CD4-positive, alpha-beta T cell treated with Interleukin-4 for 4 hours (primary cell): Measurements from ENCODE around the gene CRTAC1.

ENCODE experiments used
- DNase-seq: peaks from one replicate; pipeline ENCODE4 v3.0.0-alpha.2; 2020

Gene CRTAC1

DNA sequence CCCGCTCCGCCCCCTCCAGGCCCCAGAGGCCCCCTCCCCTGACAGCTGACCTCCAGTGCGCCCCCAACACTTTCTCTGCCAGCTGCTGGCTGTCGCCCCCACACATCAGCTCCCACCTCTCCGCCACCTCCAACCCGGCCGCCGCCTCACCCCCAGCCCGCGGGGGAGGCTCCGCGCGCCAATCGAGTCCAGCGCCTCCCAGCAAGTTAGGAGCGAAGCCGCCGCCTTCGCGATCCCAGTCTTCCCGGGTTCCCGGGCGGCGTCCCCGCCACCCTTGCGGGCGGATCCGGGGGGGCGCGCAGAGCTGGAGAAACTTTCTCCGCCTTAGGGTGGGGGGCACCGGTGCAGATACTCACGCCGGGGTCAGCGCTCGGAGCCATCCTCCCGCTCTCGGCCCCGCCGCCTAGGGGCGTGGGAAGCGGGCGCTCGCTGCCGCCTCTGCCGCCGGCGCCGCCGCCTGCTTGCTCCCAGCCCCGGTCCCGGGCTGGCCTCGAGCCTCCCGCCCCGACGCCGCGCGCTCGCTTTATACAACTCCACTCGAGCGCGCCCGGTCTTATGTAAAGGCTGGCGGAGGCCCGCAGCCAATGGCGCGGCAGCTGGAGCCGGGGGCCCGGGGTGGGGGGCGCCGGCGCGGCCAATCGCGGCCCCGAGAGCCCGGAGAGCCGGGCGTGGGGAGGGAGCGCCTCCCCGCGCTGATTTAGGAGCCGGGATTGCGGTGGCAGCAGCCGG, at the start of gene CRTAC1:
Gene CRTAC1, minus strand, starts transcription at position 529 of the 729 bp plus-strand sequence. Its CDS starts 149 bp downstream, at position 380.
- no peak for DNase-seq

DNA sequence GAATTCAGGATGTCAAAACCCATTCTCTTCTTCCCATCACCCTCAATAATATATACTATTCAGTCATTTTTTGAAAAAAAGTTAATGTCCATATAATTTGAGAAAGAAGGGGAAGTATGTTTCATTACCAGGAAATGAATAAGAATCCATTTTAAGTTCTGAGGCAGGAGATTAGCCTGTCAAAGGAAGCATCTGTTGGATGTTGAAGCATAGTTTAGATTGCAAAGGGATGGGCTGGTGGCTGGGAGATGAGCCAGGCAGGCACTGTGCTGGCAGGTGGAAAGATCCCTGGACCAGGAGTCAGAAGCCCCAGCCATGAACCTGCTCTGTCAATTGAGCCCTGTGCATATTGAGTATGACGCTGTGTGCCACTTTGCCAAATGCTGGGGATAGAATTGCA, 48.4 kb upstream of the CRTAC1 start:
- DNase-seq, result no peak

DNA sequence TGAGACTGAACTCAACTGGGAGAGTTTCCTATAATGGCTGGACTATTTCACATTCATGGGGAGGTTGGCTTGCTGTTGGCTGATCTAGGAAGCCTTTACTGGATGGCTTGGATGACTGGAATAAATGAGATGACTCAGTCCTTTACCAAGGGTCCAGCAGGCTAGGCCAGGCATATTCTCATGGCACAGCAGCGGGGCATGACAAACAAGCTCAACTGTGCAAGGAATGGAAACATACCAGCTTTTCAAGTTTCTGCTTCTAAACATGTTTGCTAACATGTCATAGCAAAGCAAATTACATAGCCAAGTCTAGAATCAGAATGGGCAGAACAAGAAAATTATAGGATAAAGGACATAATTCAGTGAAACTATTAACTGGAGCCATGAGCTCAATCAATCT, 46.8 kb upstream of the CRTAC1 start:
- no peak for DNase-seq

- DNase-seq, result no peak
These were observed 45.7 kb upstream of the CRTAC1 start for GRCh38 chr10:98076086-98076485.

DNA sequence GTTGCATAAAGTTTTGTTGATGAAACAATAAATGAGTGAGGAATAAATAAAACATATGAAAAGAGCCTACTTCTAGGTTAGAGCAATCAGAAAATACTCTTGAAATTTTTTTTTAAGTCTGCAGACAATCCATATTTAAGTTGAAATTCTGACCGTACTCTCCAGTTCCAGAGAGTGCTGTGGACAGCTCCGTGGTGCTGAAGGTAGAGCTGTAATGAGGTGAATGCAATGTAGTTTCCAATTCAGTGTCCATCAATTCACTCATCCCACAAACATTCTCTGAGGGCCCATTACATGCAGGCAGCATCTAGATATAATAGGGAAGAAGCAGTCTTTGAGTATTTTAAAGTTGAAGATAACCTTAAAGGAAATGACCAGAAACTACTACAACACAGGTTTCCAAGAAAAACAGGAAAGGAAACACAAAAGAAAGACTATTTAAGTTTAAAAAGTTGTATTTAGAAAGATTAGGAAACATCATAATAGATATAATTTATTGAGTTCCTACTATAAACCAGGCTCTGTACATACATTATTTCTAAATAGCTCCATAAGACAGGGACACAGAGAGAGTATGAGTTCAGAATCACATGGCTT, 44.0 kb upstream of the CRTAC1 start:
- DNase-seq, result no peak

- DNase-seq, result no peak
These were observed 36.7 kb upstream of the CRTAC1 start for GRCh38 chr10:98067165-98067564.

GRCh38 chr10:98063740-98064027, 33.3 kb upstream of the CRTAC1 start:
- DNase-seq, result no peak

DNA sequence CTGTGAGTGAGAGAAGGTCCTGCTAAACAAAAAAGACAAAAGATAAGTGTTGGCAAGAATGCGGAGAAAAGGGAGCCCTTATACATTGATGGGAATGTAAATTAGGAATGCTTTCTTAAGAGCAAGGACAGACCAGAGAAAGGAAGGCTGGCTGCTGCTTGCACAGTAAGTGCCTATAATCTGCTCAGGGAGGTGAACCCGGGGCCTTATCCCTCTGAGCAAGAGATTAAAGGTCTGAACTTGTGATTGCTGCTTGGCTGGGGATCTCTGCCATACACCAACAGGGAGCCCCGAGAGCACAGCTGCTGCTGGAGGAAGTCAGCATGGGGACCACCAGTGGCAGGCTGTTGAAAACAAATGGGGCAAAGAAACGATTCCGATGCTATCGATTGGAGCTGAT, 32.0 kb upstream of the CRTAC1 start:
- no peak for DNase-seq

- DNase-seq, result no peak
These were observed 29.7 kb upstream of the CRTAC1 start for GRCh38 chr10:98060079-98060478.

DNA sequence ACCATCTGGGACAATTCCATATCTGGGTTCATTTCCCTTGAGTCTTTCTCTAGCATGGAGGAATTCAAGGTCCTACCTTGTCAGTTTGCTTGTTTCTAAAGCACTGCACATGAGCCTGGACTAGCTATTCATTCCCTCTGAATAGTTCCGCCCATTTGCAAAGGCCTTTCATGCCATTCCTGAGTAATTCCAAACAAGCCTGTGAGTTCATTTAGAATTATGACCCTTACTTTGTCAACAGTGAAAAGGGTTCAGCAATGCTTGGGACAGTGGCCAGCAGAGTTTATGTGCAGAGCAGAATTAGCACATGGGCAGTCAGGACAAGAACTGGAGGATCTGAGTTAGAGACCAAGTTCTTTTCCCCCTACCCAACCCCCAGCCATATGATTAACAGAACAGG, 27.9 kb upstream of the CRTAC1 start:
- DNase-seq, result no peak

DNA sequence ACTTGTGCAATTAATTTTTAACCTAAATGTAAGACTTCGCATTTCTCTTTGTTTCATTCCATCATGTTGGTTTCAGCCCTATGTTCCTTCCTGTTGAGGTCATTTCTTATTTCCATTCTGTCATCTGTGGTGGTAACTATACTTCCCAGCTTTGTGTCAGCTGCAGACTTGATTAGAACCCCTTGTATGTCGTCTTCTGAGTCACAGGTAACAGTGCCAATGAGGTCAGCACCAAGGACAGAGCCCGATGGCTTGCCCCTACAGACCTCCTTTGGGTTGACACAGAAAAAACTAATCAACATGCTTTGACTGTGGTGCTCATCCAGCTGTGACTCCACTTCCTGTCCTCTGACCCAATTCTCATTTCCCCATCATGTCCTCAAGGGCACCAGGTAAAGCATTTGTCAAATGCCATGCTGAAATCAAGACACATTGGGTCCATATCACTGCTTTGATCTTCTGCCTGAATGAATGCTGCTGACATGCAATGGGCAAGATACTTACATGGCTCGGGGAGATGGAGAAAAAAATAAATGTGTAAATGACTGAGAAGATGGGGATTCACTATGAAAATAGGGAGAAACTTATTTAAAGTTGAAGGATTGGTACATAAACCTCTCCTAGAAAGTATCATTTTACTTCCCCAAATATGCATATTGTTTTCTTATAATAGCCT, 25.6 kb upstream of the CRTAC1 start:
- no peak for DNase-seq

DNA sequence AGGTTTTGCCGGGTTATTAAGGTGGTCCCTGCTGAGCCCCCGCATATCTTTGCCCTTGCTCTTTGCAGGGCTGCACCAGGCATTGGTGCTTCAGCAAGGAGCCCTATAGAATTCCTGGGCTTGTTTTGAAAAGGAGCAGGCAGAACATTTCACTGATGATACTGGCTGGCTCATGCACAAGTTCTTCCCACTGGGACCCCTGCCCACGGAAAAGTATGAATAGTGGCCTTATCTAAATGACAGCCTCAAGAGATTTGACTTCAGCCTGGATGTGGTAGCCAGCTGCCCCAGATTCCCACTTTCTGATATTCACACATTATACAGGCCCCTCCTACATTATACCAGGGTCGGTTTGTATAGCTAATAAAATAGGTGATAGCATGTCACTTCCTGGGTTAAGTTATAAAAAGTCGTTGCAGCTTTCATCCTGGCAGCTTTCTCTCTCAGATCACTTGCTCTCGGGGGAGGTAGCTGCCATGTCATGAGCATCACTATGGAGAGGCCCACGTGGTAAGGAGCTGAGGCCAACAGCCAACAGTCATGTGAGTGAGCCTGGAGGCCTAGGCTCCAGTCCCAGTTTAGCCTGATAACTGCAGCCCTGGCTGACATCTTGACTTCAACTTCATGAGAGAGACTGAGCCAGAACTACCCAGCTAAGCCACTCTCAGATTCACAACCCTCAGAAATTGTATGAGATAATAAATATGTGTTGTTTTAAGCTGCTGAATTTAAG, 16.8 kb upstream of the CRTAC1 start:
- DNase-seq, result no peak

DNA sequence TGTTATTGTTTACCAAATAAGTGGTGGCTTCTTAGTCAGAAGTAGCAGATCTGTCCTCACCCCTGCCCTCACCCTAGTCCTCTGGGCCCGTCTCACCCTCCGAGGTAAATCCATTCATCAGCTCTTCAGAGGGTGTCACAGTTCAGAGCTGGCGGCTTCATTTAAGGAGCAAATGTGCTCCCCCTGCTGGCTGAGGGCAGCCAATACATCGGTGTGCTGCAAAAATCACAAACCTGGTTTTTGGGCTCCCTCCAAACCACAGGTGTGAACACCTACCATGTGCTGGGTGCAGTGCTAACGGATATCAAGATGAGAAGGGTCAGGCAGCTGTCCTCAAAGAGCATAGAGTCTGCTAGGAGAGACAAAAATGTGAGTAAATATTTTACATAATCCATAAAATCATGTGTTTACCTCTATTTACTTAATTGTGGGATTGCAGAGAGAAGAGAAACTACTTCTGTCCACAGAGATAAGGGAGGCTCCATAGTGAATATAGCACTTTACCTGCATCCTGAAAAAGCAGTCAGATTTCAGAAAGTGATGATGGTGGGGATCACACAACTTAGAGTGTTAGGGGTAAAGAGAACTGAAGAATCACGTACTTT, 15.5 kb upstream of the CRTAC1 start:
- DNase-seq, result peak; percentile 52

- DNase-seq, result peak; percentile 24
These were observed 11.1 kb upstream of the CRTAC1 start for GRCh38 chr10:98041352-98042043.

GRCh38 chr10:98039690-98040381, 9.4 kb upstream of the CRTAC1 start:
- DNase-seq, result no peak

GRCh38 chr10:98038288-98038687, 7.9 kb upstream of the CRTAC1 start:
- no peak for DNase-seq

DNA sequence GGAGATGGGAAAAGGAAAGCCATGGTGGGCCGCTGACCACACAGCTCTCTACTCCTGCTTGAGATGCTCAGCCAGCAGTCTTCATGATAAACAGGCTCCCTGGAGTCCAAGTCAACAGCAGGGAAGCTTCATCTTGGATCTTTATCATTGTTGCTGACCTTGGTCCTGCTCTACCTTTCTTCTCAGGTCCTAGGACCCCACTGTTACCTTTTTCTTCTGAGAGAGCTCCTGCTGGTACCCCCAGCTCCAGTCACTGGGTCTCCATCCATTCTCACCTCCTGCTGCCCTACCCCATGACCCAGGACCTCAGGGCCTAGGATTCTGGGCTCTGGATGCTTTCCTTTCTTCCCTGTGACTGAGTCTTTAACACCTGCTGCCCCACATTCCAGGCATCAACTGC, 5.2 kb upstream of the CRTAC1 start:
- no peak for DNase-seq

- no peak for DNase-seq
These were observed 3.1 kb upstream of the CRTAC1 start for GRCh38 chr10:98033515-98033914.

- DNase-seq, result no peak
These were observed 1.0 kb upstream of the CRTAC1 start for GRCh38 chr10:98031440-98031839.

DNA sequence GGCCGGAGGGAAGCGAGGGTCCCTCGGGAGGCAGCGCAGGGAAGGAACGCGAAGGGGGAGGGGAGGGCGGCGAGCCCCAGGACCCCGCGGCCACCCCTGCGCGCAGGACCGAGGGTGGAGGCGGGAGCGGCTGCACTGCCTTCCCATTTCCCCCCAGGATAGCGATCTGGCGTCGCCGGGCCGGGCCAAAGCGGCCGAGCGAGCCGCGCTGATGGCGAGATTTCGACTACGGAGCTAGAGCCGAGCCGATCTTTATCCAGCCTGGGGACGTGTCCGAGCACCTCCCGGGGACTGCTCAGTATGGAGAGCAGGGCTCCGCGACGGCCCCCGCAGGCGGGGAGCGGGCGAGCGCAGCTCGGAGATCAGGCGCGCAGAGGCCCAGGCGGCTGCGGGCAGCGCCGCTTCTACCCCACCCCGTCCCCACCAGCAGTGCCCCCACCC, 590 bp upstream of the CRTAC1 start:
- no peak for DNase-seq

GRCh38 chr10:98029149-98030092, 1.0 kb downstream of the CRTAC1 start:
- DNase-seq, result no peak
